Thyroid gland (tissue), 4 donors: ENCODE results near the gene SLC36A2. TPM values are rescaled to one million over a fixed set of nuclear protein-coding genes. Genes with fewer than 3 reads are reported as not detected.
A peak's percentile ranks its signal among the peaks of the same experiment; 100 is the strongest.
"Not testable (repeated sequence)": the region's sequence is repeated elsewhere in the genome, so short reads cannot be mapped to it uniquely, and the experiment has no call there.

Source experiments
- DNase-seq, 2 donors: peaks; one replicate each; pipeline ENCODE4 v3.0.0-alpha.2; 2019
- H3K27ac ChIP-seq, 3 donors: fragments of 200-600 bp; sonication (generic); 1 replicate in 2 of 3; 2 replicates in 1 of 3; pipeline ENCODE4 v1.5.1; 2016 to 2019; ENCODE audit warnings: mild to moderate bottlenecking in 1 of 3, moderate library complexity in 1 of 3
- H3K27me3 ChIP-seq: fragments of 200-600 bp; sonication (generic); one replicate; pipeline ENCODE4 v1.5.1; 2019
- H3K36me3 ChIP-seq, 2 donors: fragments of 200-600 bp; sonication (generic); one replicate each; pipeline ENCODE4 v1.5.1; 2016 to 2019
- H3K4me1 ChIP-seq, 2 donors: fragments of 200-600 bp; sonication (generic); one replicate each; pipeline ENCODE4 v1.5.1; 2017 to 2019
- H3K4me3 ChIP-seq, 3 donors: fragments of 200-600 bp; sonication (generic); replicated peaks in 1 of 3; 1 replicate in 2 of 3; 2 replicates in 1 of 3; pipeline ENCODE4 v1.5.1; 2016; ENCODE audit warnings: mild to moderate bottlenecking in 1 of 3
- H3K9me3 ChIP-seq: fragments of 200-600 bp; sonication (generic); one replicate; pipeline ENCODE4 v1.5.1; 2017
- POLR2A ChIP-seq, 2 donors: fragments of 450-650 bp; IDR thresholded peaks; one replicate each; pipeline ENCODE4 v1.6.1; 2017; ENCODE audit warnings: antibody characterized with exemption in 2 of 2, mild to moderate bottlenecking in 2 of 2, moderate library complexity in 1 of 2
- WGBS, 2 donors: methylation state at CpG; one replicate each; pipeline ENCODE4 v1.1.5; 2017; 5-methylcytosine and 5-hydroxymethylcytosine counted together
- intact Hi-C: fragments of 100-400 bp; cut with DNase I; formaldehyde crosslinking; loops from one replicate; pipeline ENCODE4 v1.15.1; 2023
- total RNA-seq, 4 donors: library from RNA; depleted of rRNA; stranded (reverse); fragments of >200 nt; gene quantifications; one replicate each; pipeline ENCODE4 v1.2.3, GENCODE V29; 2016
- TF ChIP-seq, protein P1 (sequence below), 6 experiments: fragments of 200-600 bp in 3 of 6; fragments of 450-650 bp in 3 of 6; sonication (generic) in 3 of 6; IDR thresholded peaks; one replicate each; pipeline ENCODE4 v1.5.1; 2016 to 2019; ENCODE audit warnings: antibody characterized with exemption in 6 of 6, mild to moderate bottlenecking in 2 of 6, inconsistent platforms in 1 of 6, moderate library complexity in 1 of 6

The SLC36A2 gene
- total RNA-seq, 4 donors from 2014 or later, result not detected

DNA sequence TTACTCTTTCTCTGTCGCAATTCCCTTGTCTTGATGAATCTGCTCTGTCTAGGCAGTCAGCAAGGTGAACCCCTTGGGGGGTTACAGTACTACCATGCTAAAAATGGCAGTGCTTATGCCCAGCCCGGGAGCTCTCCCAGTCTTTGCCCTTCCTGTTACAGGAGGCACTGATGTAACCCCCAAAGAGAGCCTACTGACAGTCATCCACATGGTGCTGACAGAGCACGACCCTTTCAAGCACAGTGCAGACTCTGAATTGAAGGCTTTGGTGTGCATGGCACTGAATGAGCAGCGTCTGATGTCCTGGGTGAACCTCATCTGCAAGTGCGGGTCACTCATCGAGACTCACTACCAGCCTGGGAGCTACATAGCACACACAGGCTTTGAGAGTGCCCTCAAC is 34.5 kb upstream of the SLC36A2 start:
- no peak overlapping the region for H3K27ac ChIP-seq
- no peaks in the 10 kb centered on the region for H3K4me1 ChIP-seq
- H3K4me3 ChIP-seq, result no peak overlapping the region
- TF ChIP-seq POLR2A (IDR thresholded peaks at IDR 0.05), result no peak
- TF ChIP-seq, protein P1, sequence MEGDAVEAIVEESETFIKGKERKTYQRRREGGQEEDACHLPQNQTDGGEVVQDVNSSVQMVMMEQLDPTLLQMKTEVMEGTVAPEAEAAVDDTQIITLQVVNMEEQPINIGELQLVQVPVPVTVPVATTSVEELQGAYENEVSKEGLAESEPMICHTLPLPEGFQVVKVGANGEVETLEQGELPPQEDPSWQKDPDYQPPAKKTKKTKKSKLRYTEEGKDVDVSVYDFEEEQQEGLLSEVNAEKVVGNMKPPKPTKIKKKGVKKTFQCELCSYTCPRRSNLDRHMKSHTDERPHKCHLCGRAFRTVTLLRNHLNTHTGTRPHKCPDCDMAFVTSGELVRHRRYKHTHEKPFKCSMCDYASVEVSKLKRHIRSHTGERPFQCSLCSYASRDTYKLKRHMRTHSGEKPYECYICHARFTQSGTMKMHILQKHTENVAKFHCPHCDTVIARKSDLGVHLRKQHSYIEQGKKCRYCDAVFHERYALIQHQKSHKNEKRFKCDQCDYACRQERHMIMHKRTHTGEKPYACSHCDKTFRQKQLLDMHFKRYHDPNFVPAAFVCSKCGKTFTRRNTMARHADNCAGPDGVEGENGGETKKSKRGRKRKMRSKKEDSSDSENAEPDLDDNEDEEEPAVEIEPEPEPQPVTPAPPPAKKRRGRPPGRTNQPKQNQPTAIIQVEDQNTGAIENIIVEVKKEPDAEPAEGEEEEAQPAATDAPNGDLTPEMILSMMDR (IDR thresholded peaks at IDR 0.05), result no peak
- H3K9me3 ChIP-seq, result no peaks in the 10 kb centered on the region
- no peaks in the 10 kb centered on the region for H3K36me3 ChIP-seq
- intact Hi-C loops, result no loop called here
- WGBS, 2 donors, result 74 to 82% methylated on average over 6 of the region's 6 CpGs
- DNase-seq, result no peak
- no peaks in the 10 kb centered on the region for H3K27me3 ChIP-seq

DNA sequence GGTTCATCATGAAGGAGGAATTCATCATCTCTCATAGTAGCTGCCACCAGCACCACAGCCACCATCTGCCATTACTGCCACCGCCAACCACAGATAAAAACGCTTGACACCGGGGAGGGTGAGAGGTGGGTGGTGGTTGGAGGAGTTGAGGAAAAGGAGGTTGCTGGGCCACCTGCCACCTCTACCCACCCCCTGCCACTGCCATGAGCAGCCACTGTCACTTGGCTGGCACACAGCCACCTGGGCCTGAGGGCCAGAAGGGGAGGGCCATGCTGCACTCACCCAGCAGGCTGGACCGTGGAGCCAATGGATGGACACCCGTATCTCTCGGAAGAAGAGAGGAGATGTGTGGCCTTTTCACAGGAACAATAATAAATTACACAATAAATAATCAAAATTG is 31.3 kb upstream of the SLC36A2 start:
- 80 to 81% methylated on average over 6 of the region's 6 CpGs for WGBS, 2 donors
- intact Hi-C loops, result no loop called here
- no peak overlapping the region for H3K27ac ChIP-seq
- H3K4me1 ChIP-seq, result no peaks in the 10 kb centered on the region
- no peak for TF ChIP-seq POLR2A (IDR thresholded peaks at IDR 0.05)
- TF ChIP-seq, protein P1 (IDR thresholded peaks at IDR 0.05), result no peak
- no peaks in the 10 kb centered on the region for H3K36me3 ChIP-seq
- peak in 1 of 2 donors; percentile 6 for DNase-seq
- H3K27me3 ChIP-seq, result no peaks in the 10 kb centered on the region
- no peak overlapping the region for H3K4me3 ChIP-seq
- H3K9me3 ChIP-seq, result no peaks in the 10 kb centered on the region

DNA sequence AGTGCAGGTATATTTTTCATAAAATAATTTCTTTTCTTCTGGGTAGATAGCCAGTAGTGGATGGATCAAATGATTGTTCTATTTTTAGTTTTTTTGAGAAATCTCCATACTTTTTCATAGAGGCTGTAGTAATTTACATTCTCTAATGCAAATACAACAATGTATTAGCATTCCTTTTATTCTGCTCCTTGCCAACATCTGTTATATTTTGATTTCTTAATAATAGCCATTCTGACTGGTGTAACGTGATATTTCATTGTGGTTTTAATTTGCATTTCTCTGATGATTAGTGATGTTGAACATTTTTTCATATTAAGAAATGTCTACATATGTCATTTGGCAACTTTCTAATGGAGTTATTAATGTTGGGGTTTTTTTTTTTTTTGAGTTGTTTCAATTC is 27.2 kb upstream of the SLC36A2 start:
- TF ChIP-seq POLR2A (IDR thresholded peaks at IDR 0.05), result no peak
- TF ChIP-seq, protein P1 (IDR thresholded peaks at IDR 0.05), result no peak
- DNase-seq, result no peak
- Histone ChIP-seq H3K27ac (no peak overlapping the region), H3K27me3 (no peaks in the 10 kb centered on the region), H3K9me3 (no peaks in the 10 kb centered on the region), H3K4me3 (no peak overlapping the region), H3K36me3 (no peaks in the 10 kb centered on the region), H3K4me1 (no peaks in the 10 kb centered on the region)
- 89 to 95% methylated on average over 1 of the region's 1 CpG for WGBS, 2 donors
- intact Hi-C loops, result no loop called here

DNA sequence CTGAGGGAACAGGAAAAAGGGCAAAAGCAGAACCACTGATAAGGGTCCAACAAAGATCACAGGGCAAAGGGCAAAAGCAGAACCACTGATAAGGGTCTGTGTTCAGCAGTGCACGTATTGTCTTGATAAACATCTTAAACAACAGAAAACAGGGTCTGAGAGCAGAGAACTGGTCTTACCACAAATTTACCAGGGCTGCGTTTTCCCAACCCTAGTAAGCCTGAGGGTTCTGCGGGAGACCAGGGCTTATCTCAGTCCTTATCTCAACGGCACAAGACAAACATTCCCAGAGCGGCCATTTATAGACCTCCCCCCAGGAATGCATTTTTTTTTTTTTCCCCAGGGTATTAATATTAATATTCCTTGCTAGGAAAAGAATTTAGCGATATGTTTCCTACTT is 19.7 kb upstream of the SLC36A2 start:
- H3K27ac ChIP-seq, H3K4me1 ChIP-seq, H3K9me3 ChIP-seq, intact Hi-C loops, H3K27me3 ChIP-seq, H3K36me3 ChIP-seq, DNase-seq, H3K4me3 ChIP-seq: not testable (repeated sequence)
- WGBS, 2 donors, result 72 to 80% methylated on average over 6 of the region's 6 CpGs

DNA sequence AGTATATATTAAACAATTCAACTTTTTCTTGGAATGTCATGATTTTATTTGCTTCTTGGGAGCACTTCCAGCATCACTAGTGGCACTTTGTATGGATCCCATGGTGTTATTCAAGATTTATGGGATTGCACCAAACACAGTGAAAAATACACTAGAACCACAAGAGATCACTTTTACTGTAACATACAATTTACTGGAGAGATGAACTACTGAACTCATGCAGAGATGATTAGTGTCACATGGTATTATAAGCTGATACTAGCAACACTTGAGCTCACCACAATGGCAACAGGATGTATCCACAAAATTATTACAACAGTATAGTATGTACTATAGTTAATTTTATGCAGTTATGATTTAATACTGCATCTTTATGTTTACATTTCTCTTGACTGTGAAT is 16.3 kb upstream of the SLC36A2 start:
- no peak for DNase-seq
- H3K36me3 ChIP-seq, result no peaks in the 10 kb centered on the region
- intact Hi-C loops, result no loop called here
- H3K9me3 ChIP-seq, result no peaks in the 10 kb centered on the region
- TF ChIP-seq POLR2A (IDR thresholded peaks at IDR 0.05), result no peak
- TF ChIP-seq, protein P1 (IDR thresholded peaks at IDR 0.05), result no peak
- H3K27me3 ChIP-seq, result no peaks in the 10 kb centered on the region
- H3K27ac ChIP-seq, result no peak overlapping the region
- no peak overlapping the region for H3K4me3 ChIP-seq
- no peaks in the 10 kb centered on the region for H3K4me1 ChIP-seq

DNA sequence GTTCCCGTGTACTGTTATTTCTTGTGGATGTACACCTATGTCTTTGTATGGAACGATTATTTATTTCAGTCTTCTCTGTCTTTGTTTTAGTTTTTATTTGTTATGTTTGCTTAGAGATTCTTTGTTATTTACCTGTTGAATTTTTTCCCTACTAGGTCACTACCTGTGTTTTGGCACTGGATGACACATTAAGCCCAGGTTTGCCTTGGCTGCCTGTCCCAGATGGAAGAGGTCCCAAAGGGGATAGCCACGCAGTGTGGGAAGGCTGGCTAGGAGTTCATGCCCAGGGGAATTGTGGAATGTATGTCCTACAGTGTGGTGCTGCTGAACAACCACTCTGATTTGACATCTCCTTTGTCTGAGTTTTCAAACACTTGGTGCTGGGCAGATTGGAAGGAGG is 15.6 kb upstream of the SLC36A2 start:
- no peaks in the 10 kb centered on the region for H3K4me1 ChIP-seq
- intact Hi-C loops, result no loop called here
- H3K27ac ChIP-seq, result no peak overlapping the region
- TF ChIP-seq, protein P1 (IDR thresholded peaks at IDR 0.05), result no peak
- no peak for TF ChIP-seq POLR2A (IDR thresholded peaks at IDR 0.05)
- no peak overlapping the region for H3K4me3 ChIP-seq
- DNase-seq, result no peak
- 81 to 85% methylated on average over 3 of the region's 3 CpGs for WGBS, 2 donors
- H3K9me3 ChIP-seq, result no peaks in the 10 kb centered on the region
- H3K27me3 ChIP-seq, result no peaks in the 10 kb centered on the region
- no peaks in the 10 kb centered on the region for H3K36me3 ChIP-seq
